VCaP (cell line): ENCODE measurements around the gene VAT1L.

Source experiments
- H3K27ac ChIP-seq: fragments of 450-650 bp; 2 replicates; pipeline ENCODE4 v1.5.1; 2017
- CTCF ChIP-seq: fragments of 450-650 bp; conservative IDR thresholded peaks from 2 replicates; pipeline ENCODE4 v1.5.1; 2017; ENCODE audit warnings: mild to moderate bottlenecking, moderate library complexity

VAT1L gene

GRCh38 chr16:77834635-77835540 lies 46.5 kb downstream of the VAT1L start:
- H3K27ac ChIP-seq: no peak overlapping the region
- TF ChIP-seq CTCF: no peak

DNA sequence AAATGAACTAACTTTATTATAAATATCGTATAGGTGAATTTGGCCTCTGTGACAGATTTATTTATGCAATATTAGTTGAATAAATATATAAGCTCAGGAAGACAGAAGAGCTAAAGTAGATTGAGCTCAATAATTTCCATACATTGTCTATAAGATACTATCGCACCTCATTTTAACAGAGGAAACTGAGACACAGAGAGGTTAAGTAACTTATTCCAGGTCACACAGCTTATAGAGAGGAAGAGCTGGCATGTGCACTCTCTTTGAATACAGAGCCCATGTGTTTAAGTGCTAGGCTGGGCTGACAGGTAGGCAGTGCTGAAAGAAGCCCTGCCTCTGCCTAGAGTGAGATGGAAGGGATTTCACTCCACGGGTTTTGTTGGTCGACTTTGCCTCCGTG lies 48.4 kb downstream of the VAT1L start:
- H3K27ac ChIP-seq: no peak overlapping the region
- no peak for TF ChIP-seq CTCF

DNA sequence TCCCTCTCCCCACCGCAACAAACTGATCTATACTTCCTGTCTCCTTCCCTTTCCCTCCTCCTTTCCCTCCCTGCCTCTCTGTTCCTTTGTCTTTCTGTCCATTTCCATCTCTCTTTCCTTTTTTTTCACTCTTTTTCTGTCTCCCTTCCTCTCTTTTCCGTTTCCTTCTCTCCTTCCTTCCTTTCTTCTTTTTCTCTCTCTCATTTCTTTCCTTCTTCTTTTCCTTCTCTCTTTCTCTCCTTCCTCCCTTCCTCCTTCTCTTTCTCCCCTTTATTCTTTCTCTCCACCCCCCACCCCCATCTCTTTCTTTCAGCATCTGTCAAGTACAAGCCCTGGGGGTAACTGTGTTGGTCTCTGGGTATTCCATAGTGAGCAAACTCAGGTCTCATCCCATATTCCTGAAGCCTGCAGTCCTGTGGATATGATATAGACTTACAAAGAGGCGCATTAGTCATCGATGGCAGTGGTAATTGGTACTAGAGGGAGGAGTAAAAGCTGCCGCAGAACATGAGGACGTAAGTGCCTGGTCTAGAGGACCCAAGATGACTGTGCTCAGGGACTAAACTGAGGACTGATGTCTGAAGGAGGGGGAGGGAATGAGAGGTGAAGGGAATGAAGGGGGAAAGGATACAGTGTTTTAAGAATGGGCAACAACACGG lies 50.4 kb downstream of the VAT1L start:
- no peak for TF ChIP-seq CTCF
- H3K27ac ChIP-seq: no peak overlapping the region

GRCh38 chr16:77840093-77840492 lies 51.7 kb downstream of the VAT1L start:
- no peak for TF ChIP-seq CTCF
- peak overlapping the region; percentile 36 for H3K27ac ChIP-seq

DNA sequence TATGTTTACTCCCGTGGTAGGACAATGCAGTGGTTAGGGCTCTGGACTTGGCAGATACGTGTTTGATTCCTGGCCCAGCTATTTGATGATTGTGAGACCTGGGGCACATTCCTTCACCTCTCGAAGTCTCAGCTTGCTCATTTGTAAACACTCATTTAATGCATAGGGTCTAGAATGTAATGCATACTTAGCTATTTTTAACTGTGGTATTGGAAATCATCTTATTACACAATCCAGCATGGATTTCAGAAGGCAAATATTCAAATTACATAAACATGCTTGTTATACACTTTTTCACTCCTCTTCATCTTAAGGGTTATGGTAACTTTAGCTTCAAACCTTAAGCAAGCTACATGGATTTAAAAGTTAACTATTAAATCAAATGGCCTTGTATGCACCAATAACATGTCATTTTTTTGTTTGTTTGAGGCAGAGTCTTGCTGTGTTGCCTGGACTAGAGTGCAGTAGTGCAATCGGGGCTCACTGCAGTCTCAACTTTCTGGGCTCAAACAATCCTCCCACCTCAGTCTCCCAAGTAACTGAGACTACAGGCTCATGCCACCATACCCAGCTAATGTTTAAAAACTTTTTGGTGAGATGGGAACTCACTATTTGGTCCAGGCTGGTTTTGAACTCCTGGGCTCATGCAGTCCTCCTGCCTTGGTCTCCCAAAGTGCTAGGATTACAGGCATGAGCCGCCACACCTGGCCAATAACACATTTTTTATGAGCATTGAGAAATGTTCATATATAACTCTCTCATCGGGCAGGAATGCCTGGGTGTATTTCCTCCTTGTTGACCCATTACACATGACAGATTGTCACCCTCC lies 52.5 kb downstream of the VAT1L start:
- TF ChIP-seq CTCF: no peak
- H3K27ac ChIP-seq: peak overlapping the region; percentile 36

DNA sequence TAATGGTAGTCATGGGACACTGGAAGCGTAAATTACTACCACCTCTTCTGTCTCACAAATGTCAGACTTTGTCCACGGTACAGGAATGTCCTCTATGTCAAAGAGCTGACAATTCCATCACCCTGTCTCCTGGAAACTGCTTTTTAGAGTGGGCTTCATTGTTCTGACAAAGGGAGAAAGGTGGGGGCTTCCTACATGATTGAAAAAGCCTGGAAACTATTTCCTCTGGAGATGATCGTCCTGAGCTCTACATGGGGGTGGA lies 53.1 kb downstream of the VAT1L start:
- TF ChIP-seq CTCF: no peak
- no peak overlapping the region for H3K27ac ChIP-seq

DNA sequence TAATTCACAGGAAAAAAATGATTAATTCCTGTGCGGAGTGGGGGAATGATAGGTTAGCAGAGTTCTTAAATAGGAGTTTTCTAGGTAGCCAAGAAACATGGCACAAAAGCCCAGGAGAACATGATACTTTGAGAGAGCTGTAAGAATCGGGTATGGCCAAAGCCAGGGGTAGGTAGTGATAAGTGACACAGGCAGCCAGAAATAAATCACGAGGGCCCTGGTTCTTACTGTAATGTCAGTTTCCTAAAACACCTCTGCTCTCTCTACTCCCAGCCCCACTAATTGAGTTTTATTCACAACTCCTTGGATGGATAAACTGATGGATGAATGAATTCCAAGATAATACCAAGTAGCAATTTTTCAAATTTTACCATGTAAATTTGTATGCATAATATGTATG lies 54.1 kb downstream of the VAT1L start:
- no peak overlapping the region for H3K27ac ChIP-seq

More for the DNA sequence above, 54.1 kb downstream of the VAT1L start:
- TF ChIP-seq CTCF: no peak
